ENCODE results near the gene THAP7. TPM values are rescaled to one million over a fixed set of nuclear protein-coding genes. Genes with fewer than 3 reads are reported as not detected.

THAP7 gene
- total RNA-seq, 1 donor from 2014 or later, result 25.8 TPM

DNA sequence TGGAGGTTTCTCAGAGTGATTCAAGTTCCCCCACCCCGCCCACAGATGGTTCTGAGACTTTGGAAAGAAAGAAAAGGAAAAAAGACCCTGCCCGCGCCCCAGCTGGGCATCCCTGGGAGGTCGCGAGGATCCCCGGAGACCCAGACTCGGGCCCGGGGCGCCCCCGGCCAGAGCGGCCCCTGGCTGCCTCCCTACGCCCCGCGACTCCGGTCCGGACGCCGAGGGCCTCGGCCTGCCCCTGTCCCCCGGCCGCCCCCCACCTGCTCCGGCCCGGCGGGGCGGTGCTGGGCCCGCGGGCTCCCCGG lies 37.2 kb downstream of the THAP7 start:
- no peak for DNase-seq (ENCODE audit: low spot score)

DNA sequence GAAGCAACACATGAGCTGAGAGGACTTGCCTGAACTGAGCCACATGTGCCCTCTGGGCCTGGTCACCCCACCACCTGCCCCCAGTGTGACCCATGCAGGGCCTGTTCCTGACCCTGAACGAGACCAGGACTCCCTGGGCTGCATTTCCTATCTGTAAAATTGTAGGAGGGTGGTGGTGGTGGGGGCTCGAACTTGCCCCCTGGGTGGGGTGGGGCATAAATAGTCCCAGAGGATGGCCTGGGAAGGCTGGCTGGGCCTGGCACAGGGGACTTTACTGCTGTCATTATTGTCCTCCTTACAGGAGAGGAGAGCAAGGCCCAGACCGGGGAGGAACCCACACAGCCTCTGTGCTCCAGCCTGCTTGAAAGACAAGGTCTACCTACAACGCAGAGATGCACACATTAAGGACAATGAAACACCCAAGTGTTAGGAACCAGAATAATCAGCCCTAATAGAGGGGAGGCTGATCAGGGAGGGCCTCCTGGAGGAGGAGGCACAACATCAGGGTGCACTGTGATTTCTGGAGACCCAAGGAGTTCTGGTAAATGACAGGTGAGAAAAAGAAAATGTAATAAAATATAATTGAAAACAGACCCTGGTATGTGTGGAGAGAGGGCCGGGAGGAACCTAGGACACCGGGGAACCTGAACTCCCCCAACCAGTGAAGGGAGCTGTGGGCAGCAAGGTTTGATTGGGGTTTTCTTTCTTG lies 37.7 kb downstream of the THAP7 start:
- no peak for DNase-seq (ENCODE audit: low spot score)

DNA sequence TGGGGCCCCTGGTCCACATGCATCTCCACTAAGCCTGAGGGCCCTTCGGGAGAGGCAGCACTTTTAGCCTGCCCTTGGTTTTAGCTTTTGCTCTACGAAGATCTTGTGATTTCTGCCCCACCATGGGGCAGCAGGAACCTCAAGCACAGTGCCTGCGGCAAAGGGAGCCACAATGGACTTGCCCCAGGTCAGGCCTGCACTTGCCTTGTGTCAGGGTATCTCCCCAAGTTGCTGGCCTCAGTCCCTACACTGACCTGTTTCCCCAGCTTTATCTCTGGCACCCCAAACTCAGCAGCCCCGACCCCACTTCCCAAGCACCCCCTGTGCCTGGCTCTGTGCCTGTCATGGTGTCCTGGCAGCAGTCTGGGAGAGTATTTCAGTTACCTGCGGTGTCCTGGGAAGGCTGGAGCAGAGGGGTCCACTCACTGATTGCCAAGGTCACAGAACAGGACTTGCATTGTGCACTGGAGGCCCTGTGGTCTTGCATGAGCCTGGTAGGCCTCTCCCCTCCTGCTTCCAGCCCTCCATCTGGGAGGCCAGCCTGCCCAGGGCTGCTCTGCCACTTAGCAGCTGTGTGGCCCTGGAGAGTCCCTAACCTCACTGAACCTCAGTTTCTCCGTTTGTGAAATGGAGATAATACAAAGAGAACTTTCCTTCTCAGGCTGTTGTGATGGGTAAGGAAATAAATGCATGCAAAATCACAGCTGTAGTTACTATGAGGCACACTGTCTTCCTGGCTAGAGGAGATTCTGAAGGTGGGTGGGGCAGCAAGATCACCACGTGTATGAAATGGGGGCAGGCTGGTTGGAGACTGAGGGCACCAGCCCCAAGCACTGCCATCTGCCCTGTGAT lies 38.5 kb downstream of the THAP7 start:
- DNase-seq (ENCODE audit: low spot score), result no peak

DNA sequence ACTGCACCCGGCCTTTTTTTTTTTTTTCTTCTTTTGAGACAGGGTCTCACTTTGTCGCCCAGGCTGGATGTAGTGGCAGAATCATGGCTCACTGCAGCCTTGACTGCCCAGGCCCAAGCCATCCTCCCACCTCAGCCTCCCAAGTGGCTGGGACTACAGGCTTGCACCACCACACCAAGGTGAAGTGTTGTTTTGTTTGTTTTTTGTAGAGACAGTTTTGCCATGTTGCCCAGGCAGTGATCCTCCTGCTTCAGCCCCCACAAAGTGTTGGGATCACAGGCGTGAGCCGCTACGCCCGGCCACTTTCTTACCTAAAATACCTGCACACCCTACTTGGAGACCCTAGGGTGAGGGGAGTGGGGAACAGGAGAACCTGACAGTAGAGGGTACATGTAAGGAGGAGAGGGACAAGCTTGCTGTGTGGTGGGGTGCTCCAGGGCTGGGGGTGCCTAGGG lies 39.4 kb downstream of the THAP7 start:
- no peak for DNase-seq (ENCODE audit: low spot score)

DNA sequence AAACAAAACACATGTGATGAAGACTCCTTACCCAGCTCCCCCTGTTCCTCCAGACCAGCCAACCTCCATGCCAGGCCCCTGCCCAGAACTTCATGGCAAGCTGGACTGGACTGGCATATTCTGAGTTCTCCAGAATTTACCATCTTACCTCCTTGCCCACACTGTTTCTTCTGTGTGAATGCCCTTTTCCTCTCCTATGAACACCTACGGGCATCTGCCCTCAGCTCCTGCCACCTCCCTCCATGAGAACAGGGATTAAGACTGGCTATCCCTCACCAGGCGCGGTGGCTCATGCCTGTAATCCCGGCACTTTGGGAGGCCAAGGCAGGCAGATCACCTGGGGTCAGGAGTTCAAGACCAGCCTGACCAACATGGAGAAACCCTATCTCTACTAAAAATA lies 41.3 kb downstream of the THAP7 start:
- DNase-seq (ENCODE audit: low spot score), result no peak

DNA sequence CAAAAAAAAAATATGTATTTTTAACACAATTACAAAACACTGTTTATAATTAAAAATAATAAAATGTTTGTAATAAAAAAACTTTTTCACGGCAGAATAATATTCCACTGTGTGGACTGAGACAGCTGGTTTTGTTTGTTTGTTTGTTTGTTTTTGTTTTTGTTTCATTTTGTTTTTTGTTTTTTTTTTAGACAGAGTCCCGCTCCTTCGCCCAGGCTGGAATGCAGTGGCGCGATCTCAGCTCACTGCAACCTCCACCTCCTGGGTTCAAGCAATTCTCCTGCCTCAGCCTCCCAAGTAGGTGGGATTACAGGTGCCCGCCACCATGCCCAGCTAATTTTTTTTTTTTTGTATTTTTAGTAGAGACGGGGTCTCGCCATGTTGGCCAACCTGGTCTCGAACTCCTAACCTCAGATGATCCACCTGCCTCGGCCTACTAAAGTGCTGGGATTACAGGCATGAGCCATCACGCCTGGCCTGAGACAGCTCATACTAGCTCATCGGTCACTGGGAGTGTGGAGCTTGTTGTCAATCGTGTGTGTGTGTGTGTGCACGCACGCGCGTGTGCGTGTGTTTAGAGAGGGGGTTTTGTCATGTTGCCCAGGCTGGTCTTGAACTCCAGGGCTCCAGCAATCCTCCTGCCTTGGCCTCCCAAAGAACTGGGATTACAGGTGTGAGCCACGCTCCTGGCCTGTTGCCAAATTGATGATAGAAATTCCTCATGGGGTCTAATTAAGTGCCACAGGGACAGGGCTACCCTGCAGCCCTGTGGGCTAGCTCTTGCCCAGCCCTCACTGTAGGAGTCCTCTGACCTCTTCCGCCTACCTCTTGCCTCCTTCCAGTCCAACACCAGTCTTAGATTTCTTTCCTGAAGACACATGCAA lies 42.1 kb downstream of the THAP7 start:
- DNase-seq (ENCODE audit: low spot score), result no peak

DNA sequence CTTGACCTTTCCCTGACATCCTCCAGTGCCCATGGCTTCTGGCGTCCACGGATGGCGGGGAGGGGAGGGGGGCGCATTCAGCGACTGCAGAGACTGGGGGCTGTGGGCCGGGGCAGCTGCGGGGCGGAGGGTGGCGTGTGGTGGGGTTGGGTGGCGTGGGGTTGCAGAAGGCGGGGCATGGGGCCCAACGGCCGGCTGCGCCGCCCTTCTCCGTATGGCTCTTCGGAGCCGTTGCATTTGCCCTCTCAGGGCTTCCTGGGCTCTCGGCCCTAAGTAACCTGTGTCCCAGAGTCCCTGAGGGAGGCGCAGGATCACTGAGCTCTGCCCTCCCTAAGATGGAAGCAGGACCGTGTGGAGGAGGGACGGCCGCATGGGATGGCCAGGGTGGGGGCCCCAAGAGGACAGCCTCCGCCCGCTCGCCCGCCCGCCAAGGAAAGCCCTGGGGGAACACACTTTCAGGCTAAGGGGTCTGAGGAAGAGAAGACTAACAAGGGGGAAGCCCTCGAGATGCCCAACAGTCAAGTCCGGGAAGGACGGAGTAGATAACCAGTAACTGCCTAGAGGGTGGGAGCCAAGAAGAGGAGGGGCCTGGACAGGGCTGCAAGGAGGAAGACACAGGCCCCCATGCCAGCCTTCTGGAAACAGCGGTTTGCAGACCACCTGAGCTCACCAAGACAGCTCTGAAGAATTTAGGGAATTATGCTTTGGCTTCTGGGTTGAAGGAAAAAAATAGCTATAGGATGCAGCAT lies 44.1 kb downstream of the THAP7 start:
- DNase-seq (ENCODE audit: low spot score), result no peak

DNA sequence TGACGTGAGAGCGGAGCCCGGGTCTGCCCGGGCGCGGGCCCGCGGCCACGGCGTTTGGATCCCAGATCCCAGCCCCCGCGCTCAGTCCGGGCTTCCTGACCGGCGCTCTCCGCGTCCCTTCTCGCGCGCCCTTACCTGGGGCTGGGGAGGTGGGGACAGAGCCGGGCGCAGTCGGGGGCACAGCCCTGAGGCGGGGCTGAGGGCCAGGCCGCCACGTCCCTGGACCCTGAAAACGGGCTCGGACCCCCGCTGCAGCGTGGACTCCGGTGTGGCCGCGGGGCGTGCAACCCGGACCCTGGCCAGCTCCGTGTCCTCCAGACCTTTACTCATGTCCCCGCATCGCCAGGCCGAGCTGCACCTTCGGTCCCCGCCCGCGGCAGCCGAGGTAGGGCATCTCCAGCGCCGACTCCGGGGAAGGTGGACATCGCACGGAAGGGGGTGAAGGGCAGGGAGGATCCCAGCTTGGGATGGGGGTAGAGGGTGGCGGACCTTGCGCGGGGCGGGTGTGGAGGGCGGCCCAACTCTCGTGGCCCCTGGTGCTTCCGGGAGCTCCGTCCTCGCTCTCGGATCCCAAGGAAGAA lies 44.7 kb downstream of the THAP7 start:
- DNase-seq (ENCODE audit: low spot score), result no peak

DNA sequence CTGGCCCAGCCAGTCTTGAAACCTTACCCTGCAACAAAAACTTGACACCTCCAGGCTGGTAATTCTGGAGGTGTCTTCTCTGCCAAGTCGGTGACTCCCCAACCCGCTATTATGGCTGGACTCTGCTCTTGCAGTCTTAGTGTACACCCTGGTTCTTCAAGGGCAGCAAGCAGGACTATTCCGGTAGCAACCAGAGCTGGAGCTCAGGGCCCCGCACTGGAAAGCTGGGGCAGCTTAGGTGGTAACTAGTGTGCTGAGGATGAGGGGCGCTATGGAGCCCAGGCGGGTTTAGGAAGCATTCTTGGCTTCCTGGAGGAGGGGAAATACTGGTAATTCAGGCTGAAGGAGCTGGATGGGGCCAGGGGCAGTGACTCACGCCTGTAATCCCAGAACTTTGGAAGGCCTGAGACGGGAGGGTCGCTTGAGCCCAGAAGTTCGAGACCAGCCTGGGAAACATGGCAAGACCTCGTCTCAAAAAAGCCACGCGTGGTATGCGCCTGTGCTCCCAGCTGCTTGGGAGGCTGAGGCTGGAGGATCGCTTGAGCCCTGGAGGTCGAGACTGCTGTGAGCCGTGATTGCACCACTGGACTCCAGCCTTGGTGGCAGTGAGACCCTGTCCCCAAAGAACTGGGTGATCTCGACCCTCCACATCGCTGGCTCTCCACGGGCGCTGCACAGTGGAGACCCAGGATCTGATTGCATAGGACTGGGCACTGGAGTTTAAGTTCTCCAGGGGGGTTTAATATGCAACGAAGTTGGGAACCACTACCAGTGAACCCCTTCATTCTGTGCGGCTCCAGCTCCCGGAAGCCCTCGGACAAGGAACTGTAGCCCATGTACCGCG lies 45.4 kb downstream of the THAP7 start:
- DNase-seq (ENCODE audit: low spot score), result no peak

DNA sequence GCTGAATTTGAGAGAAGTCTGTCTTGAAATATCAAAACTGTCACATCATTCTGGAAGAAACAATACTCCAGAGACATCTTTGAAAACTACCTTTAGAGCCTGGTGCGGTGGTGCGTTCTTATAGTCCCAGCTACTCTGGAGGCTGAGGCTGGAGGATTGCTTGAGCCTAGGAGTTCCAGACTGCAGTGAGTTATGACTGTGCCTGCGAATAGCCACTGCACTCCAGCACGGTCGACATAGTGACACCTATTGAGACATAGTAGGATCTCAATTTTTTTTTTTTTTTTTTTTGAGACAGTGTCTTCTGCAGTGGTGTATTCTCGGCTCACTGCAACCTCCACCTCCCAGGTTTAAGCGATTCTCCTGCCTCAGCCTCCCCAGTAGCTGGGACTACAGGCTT lies 46.4 kb downstream of the THAP7 start:
- DNase-seq (ENCODE audit: low spot score), result no peak

DNA sequence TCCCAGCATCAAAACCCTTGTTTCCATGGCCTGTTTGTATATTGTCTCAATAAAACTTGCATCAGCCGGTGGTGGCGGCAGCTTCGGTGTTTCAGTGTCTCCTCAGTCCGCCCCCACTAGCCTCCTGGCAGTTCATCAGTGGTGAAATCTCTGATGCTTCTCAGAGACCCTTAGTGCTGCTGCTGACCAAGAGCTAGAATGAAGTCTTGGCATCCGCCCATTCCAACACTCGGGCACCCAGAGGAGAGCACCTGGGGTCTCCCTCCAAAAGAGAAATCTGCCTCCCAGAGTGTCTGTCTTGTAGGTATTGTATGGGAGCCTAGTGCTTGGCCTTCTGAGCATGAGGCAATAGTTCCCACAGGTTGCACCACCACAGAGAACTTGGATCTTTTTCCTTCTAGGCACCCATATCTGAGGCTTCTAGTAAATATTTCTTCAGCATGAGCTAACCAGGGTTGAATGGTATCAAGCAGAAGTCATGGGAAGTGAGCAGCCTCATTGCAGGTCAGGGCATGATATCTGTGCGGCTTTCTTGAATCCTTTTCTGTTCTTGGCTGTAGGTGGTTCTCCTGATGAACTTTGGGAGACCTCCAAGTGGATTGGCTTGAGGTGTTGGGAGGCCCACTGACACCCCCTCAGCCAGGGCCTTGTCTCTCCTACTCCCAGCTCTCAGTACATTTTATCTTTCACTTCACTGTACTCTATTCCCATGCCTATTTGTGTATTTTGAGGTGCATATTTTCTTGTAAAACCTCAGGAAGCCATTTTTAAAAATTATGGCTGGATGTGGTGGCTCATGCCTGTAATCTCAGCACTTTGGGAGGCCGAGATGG lies 48.0 kb downstream of the THAP7 start:
- DNase-seq (ENCODE audit: low spot score), result no peak

DNA sequence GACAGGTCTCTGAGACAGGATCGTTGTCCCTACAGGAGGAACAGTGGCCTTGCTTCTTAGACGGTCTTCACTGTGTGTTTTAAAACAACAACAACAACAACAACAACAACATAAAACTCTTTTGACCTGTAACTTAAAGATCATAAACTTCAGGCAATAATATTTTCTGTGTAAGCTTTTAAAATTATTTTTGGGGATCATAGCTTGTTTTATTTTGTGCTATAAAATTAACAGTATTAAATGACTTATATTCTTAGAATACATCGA lies 48.6 kb downstream of the THAP7 start:
- no peak for DNase-seq (ENCODE audit: low spot score)

DNA sequence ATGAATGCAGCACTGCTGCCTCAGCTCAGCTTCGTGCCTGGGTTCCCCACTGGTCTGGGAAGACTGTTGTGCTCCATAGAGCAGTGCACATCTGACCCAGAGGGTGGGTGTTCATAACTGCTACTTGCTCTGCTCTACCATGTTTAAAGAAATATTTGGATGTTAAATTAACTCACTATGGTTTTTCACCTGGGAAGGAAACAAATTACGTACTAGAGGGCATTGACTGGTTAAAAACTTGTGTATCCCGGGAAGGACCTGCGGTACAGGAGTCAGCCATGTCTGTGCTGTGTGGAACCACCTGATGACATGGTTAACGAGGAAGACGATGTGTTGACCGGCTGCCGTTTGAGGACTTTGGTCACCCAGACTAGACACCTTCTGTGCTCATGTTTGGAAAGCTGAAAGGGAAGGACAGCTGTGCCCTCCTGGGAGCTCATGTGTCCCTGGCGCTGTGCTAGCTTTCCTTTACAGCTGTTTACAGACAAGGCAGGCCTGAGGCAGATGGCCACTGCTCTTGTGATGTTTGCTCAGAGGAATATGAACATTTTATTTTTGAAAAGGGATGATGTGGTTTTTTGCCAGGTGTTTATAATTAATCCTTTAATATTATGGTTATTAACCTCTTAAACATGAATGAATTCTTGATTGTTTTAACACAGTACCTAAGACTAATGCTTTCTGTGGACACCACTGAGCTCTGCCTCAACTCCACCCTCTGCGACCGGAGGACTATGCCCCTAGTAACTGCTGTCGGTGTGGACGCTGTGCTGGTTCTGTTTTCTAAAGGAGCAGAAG lies 49.2 kb downstream of the THAP7 start:
- no peak for DNase-seq (ENCODE audit: low spot score)

DNA sequence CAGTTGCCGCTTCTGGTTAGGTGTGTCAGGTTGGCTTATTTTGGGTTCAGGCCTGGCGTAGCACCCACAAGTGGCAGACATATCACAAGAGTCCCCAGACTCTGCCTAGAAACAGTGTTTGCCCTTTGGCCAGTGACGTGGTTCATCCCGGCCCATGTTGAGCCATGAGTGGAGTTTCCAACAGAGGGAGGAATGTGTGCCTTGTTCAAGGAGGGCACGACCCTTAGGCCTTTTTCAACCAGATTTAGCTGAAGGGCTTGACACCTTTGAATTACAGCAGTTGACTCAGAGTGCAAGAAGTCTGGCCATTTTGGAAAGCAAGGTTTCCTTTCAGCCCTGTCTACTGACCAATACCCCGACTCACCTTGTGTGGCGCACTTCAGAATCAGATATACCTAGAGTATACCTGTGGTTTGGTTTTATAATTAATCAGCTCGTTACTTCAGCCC lies 50.0 kb downstream of the THAP7 start:
- DNase-seq (ENCODE audit: low spot score), result no peak

DNA sequence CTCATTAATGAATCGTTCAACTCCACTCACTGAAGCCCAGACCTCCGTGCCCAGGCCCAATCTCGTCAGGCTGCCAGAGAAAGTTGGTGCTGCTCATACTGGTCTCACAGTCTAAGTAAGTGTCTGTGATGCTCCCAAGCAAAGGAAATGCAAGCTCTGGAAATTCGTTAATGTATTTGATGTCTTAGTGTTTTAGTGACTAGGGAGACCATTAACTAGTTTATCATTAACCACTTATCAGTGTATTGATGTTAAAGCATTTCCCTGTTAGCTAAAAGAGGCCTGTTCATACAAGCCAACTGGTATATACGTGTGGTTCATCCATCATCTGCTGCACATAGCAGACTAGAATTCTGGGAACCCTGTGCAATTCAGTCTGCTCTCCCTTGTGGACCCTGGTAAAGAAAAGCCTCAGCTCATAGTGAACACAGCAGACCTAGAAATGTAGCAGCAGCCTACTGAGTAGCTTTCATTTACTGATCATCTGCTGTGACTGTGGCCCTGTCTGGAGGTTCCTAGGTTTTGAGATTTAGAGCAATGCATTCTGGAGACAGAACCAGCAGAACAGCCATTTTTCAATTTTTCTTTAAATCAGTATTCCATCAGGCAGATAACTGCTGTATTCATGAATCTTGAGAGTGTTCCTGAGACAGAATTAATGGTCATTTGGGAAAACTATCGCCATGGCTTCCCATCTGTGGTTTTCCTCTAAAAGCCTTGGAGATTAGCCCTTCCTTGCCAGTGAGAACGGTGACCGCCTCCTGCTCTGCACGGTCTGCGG lies 50.6 kb downstream of the THAP7 start:
- DNase-seq (ENCODE audit: low spot score), result no peak

DNA sequence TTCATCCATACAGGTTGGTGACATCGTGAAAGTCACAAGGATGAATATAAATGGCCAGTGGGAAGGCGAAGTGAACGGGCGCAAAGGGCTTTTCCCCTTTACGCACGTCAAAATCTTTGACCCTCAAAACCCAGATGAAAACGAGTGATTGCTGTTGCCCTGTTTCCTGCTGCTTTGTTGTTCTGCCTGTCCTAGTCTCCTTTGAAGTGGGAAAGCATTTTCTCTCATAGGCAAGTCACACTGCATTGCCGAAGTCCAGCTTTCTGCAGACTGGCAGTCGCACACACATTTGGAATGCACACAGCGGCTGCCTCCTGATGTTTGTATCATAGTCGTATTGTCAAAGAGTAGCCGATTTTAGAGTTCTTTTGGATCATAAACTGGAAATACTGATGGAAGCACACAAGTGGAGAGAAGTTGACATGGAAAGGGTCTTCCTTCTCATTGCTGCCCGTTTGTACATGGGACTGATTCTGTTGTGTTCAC lies 52.2 kb downstream of the THAP7 start:
- DNase-seq (ENCODE audit: low spot score), result no peak

Measured in ureter (tissue), 1 donor.